ENCODE results near the gene DCTN1. TPM values are rescaled to one million over a fixed set of nuclear protein-coding genes. Genes with fewer than 3 reads are reported as not detected.

The DCTN1 gene
- total RNA-seq, 1 donor from 2014 or later, result 100 TPM

GRCh38 chr2:74374509-74375205 is 5.5 kb downstream of the DCTN1 start:
- Histone ChIP-seq H3K27me3 (no peaks in the 10 kb centered on the region), H3K9ac (no peak overlapping the region), H2AFZ (replicated peaks) (peak overlapping the region; percentile 46), H3K4me2 (peak overlapping the region; percentile 85), H4K20me1 (ENCODE audit: low read depth) (peaks cover 37% of the 10 kb centered on the region), H3K36me3 (no peaks in the 10 kb centered on the region), H3F3A (ENCODE audit: low read depth) (peaks cover 23% of the 10 kb centered on the region), H3K4me3 (peak overlapping the region; percentile 48), H3K9me3 (ENCODE audit: low read depth) (no peaks in the 10 kb centered on the region), H3K27ac (peak overlapping the region; percentile 63), H3K4me1 (peaks cover 38% of the 10 kb centered on the region), H3K79me2 (ENCODE audit: low read depth) (peaks cover 59% of the 10 kb centered on the region)
- Mint-ChIP-seq H3K9me3 (no peaks in the 10 kb centered on the region), H3K36me3 (peaks cover 25% of the 10 kb centered on the region), H3K4me1 (peaks cover 33% of the 10 kb centered on the region), H3K27ac (peak overlapping the region; percentile 91), H3K27me3 (ENCODE audit: insufficient read depth, low read depth) (no peaks in the 10 kb centered on the region), H3K4me3 (peak overlapping the region; percentile 90)
- TF ChIP-seq EZH2phosphoT487 (IDR thresholded peaks at IDR 0.05) (no peak), EZH2 (IDR thresholded peaks at IDR 0.05) (no peak), CTCF (IDR thresholded peaks at IDR 0.05) (no peak)
- DNase-seq (ENCODE audit: low spot score), result peak; percentile 93

- H3K27ac ChIP-seq, result peak overlapping the region; percentile 63
- no peak for DNase-seq (ENCODE audit: low spot score)
- peaks cover 52% of the 10 kb centered on the region for H3K79me2 ChIP-seq (ENCODE audit: low read depth)
- H3K4me2 ChIP-seq, result peak overlapping the region; percentile 85
- TF ChIP-seq EZH2phosphoT487 (IDR thresholded peaks at IDR 0.05) (no peak), EZH2 (IDR thresholded peaks at IDR 0.05) (no peak), CTCF (IDR thresholded peaks at IDR 0.05) (no peak)
- no peak overlapping the region for H3K9ac ChIP-seq
- Mint-ChIP-seq H3K27ac (peak overlapping the region; percentile 91), H3K4me1 (peaks cover 29% of the 10 kb centered on the region), H3K4me3 (peak overlapping the region; percentile 90), H3K36me3 (peaks cover 29% of the 10 kb centered on the region), H3K27me3 (ENCODE audit: insufficient read depth, low read depth) (no peaks in the 10 kb centered on the region), H3K9me3 (no peaks in the 10 kb centered on the region)
- H4K20me1 ChIP-seq (ENCODE audit: low read depth), result peaks cover 31% of the 10 kb centered on the region
- H3K4me3 ChIP-seq, result peak overlapping the region; percentile 48
- no peaks in the 10 kb centered on the region for H3K27me3 ChIP-seq
- H3K36me3 ChIP-seq, result no peaks in the 10 kb centered on the region
- H3F3A ChIP-seq (ENCODE audit: low read depth), result peaks cover 20% of the 10 kb centered on the region
- no peaks in the 10 kb centered on the region for H3K9me3 ChIP-seq (ENCODE audit: low read depth)
- no peak overlapping the region for H2AFZ ChIP-seq (replicated peaks)
- peaks cover 32% of the 10 kb centered on the region for H3K4me1 ChIP-seq
Measured at GRCh38 chr2:74373985-74374384, 6.1 kb downstream of the DCTN1 start.

GRCh38 chr2:74373221-74373676 is 6.9 kb downstream of the DCTN1 start:
- peaks cover 25% of the 10 kb centered on the region for H4K20me1 ChIP-seq (ENCODE audit: low read depth)
- no peak for TF ChIP-seq EZH2phosphoT487 (IDR thresholded peaks at IDR 0.05)
- TF ChIP-seq EZH2 (IDR thresholded peaks at IDR 0.05), result no peak
- TF ChIP-seq CTCF (IDR thresholded peaks at IDR 0.05), result no peak
- no peak overlapping the region for H3K27ac ChIP-seq
- Mint-ChIP-seq H3K4me1 (peaks cover 27% of the 10 kb centered on the region), H3K4me3 (peak overlapping the region; percentile 90), H3K27me3 (ENCODE audit: insufficient read depth, low read depth) (peaks cover 2% of the 10 kb centered on the region), H3K36me3 (peaks cover 35% of the 10 kb centered on the region), H3K27ac (peak overlapping the region; percentile 79), H3K9me3 (no peaks in the 10 kb centered on the region)
- H3K9me3 ChIP-seq (ENCODE audit: low read depth), result no peaks in the 10 kb centered on the region
- H3K4me1 ChIP-seq, result peaks cover 25% of the 10 kb centered on the region
- peak; percentile 14 for DNase-seq (ENCODE audit: low spot score)
- H3K79me2 ChIP-seq (ENCODE audit: low read depth), result peaks cover 45% of the 10 kb centered on the region
- no peak overlapping the region for H2AFZ ChIP-seq (replicated peaks)
- H3K36me3 ChIP-seq, result no peaks in the 10 kb centered on the region
- H3K4me3 ChIP-seq, result no peak overlapping the region
- H3F3A ChIP-seq (ENCODE audit: low read depth), result peaks cover 15% of the 10 kb centered on the region
- no peak overlapping the region for H3K9ac ChIP-seq
- peak overlapping the region; percentile 85 for H3K4me2 ChIP-seq
- H3K27me3 ChIP-seq, result no peaks in the 10 kb centered on the region
